ENCODE results near the gene LNX2. TPM values are rescaled to one million over a fixed set of nuclear protein-coding genes. Genes with fewer than 3 reads are reported as not detected.
A peak's percentile ranks its signal among the peaks of the same experiment; 100 is the strongest.

Gene LNX2
- polyA plus RNA-seq (12.1 to 17.0 TPM (median 14.4 TPM) in 3 replicates), polyA minus RNA-seq (16.2 to 22.1 TPM (median 19.6 TPM) in 3 replicates)
- 5.5 TPM for polyA plus RNA-seq (2011; ENCODE audit: low read depth)
- polyA plus RNA-seq (2011; cell fraction: cytosol; rRNA removed): 9.5 and 13.5 TPM in 2 replicates
- polyA plus RNA-seq (2011; cell fraction: nucleus; rRNA removed): 18.1 and 19.1 TPM in 2 replicates
- polyA plus RNA-seq (2012; ENCODE audit: low replicate concordance): 9.1 and 10.4 TPM in 2 replicates
- polyA minus RNA-seq (2011; cell fraction: cytosol; rRNA and poly(A)+ RNA removed): 11.5 TPM
- 17.7 and 35.8 TPM in 2 replicates for polyA minus RNA-seq (2011; cell fraction: nucleus; rRNA and poly(A)+ RNA removed)

- H3K79me2 ChIP-seq (ENCODE audit: control insufficient read depth, insufficient read depth, low read length): peaks cover 80% of the 10 kb centered on the region
These were observed at the start of gene LNX2 for GRCh38 chr13:27620377-27621115. Gene LNX2 (minus strand): TSS chr13:27620529. CDS start chr13:27581703, 38,826 bp downstream.

DNA sequence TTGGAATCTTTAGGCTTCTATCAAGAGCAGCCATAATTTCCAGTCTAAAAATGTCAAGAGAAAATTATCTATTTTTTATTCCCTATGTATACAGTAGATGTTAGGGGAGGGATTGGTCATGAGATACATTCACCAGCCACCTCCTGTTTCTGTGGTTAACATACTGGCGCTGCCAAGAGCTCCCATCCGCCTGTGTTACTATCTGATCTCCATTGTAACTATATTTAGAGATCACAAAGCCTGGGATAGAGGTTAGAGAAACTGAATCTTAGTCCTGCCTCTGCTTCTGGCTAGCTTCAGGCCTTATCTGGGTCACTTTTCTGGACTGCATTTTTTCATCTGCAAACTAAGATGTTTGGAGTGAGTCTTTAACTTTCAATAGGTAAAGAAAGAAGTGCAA, 47.6 kb upstream of the LNX2 start:
- Histone ChIP-seq H3K4me1 (ENCODE audit: control insufficient read depth, extremely low read depth, insufficient read depth, low read length) (peaks cover 15% of the 10 kb centered on the region), H3K4me2 (ENCODE audit: control insufficient read depth, extremely low read depth, insufficient read depth, low read depth, low read length) (no peak overlapping the region), H3K9ac (ENCODE audit: control insufficient read depth, extremely low read depth, insufficient read depth, low read length) (no peak overlapping the region), H2AFZ (ENCODE audit: control insufficient read depth, low read length) (no peak overlapping the region), H3K9me3 (ENCODE audit: control insufficient read depth, low read depth, low read length) (no peaks in the 10 kb centered on the region), H3K79me2 (ENCODE audit: control insufficient read depth, insufficient read depth, low read length) (no peaks in the 10 kb centered on the region), H3K36me3 (ENCODE audit: control insufficient read depth in 2 of 2, extremely low read depth in 1 of 2, insufficient read depth in 2 of 2, low read length in 2 of 2) (peaks cover 2% of the 10 kb centered on the region in 2 experiments), H4K20me1 (ENCODE audit: control insufficient read depth, extremely low read depth, insufficient read depth, low read length) (no peaks in the 10 kb centered on the region), H3K27ac (ENCODE audit: control insufficient read depth, insufficient read depth, low read length) (no peak overlapping the region), H3K9me1 (ENCODE audit: control insufficient read depth, extremely low read depth, insufficient read depth, low read length) (peaks cover 3% of the 10 kb centered on the region), H3K4me3 (ENCODE audit: control insufficient read depth in 2 of 3, extremely low read depth in 1 of 3, insufficient read depth in 2 of 3, low read depth in 1 of 3, low read length in 3 of 3) (no peak overlapping the region), H3K27me3 (ENCODE audit: control insufficient read depth, extremely low read depth, insufficient read depth, low read length) (no peaks in the 10 kb centered on the region)
- DNase-seq (ENCODE audit: low read depth, low spot score): no peak
- no peak for FAIRE-seq
- dilution Hi-C loops (cut with MboI; ENCODE audit: extremely low pct_ligation_motif_present, low sequenced_read_pairs): no loop called here
- no peak for TF ChIP-seq CTCF (optimal IDR thresholded peaks at IDR 0.05 in 1 of 3, IDR thresholded peaks at IDR 0.05 in 1 of 3, conservative IDR thresholded peaks at IDR 0.05 in 1 of 3; ENCODE audit: extremely low read depth in 1 of 3, insufficient read depth in 2 of 3, low read length in 3 of 3)
- no peak for TF ChIP-seq EZH2 (IDR thresholded peaks at IDR 0.05; ENCODE audit: low read length)

More at GRCh38 chr13:27620377-27621115, at the start of gene LNX2:
- dilution Hi-C loops (cut with MboI; ENCODE audit: extremely low pct_ligation_motif_present, low sequenced_read_pairs): no loop called here
- H3K4me1 ChIP-seq (ENCODE audit: control insufficient read depth, extremely low read depth, insufficient read depth, low read length): peaks cover 36% of the 10 kb centered on the region
- FAIRE-seq (no peak), DNase-seq (ENCODE audit: low read depth, low spot score) (no peak)
- H3K36me3 ChIP-seq (ENCODE audit: control insufficient read depth in 2 of 2, extremely low read depth in 1 of 2, insufficient read depth in 2 of 2, low read length in 2 of 2): peaks cover 6 to 13% of the 10 kb centered on the region in 2 experiments
- peak within 1 kb of the TSS; percentile 98 for H3K9ac ChIP-seq (ENCODE audit: control insufficient read depth, extremely low read depth, insufficient read depth, low read length)
- H3K27ac ChIP-seq (ENCODE audit: control insufficient read depth, insufficient read depth, low read length): peak within 1 kb of the TSS; percentile 99
- H3K4me3 ChIP-seq (ENCODE audit: control insufficient read depth in 2 of 3, extremely low read depth in 1 of 3, insufficient read depth in 2 of 3, low read depth in 1 of 3, low read length in 3 of 3): peak within 1 kb of the TSS; percentile 92 to 97 (median 96)
- H2AFZ ChIP-seq (ENCODE audit: control insufficient read depth, low read length): peak within 1 kb of the TSS; percentile 56
- H3K9me1 ChIP-seq (ENCODE audit: control insufficient read depth, extremely low read depth, insufficient read depth, low read length): no peaks in the 10 kb centered on the region
- H3K4me2 ChIP-seq (ENCODE audit: control insufficient read depth, extremely low read depth, insufficient read depth, low read depth, low read length): peak within 1 kb of the TSS; percentile 90
- TF ChIP-seq EZH2 (IDR thresholded peaks at IDR 0.05; ENCODE audit: low read length) (no peak), CTCF (optimal IDR thresholded peaks at IDR 0.05 in 1 of 3, IDR thresholded peaks at IDR 0.05 in 1 of 3, conservative IDR thresholded peaks at IDR 0.05 in 1 of 3; ENCODE audit: extremely low read depth in 1 of 3, insufficient read depth in 2 of 3, low read length in 3 of 3) (no peak)
- no peaks in the 10 kb centered on the region for H3K27me3 ChIP-seq (ENCODE audit: control insufficient read depth, extremely low read depth, insufficient read depth, low read length)
- H4K20me1 ChIP-seq (ENCODE audit: control insufficient read depth, extremely low read depth, insufficient read depth, low read length): peaks cover 4% of the 10 kb centered on the region
- no peaks in the 10 kb centered on the region for H3K9me3 ChIP-seq (ENCODE audit: control insufficient read depth, low read depth, low read length)
